ENCODE data around the gene OR2A42.
"Not testable (repeated sequence)": the region's sequence is repeated elsewhere in the genome, so short reads cannot be mapped to it uniquely, and the experiment has no call there.

Gene OR2A42

GRCh38 chr7:144193782-144194181 is 45.6 kb downstream of the OR2A42 start:
- not testable (repeated sequence) for H3K4me3 ChIP-seq (ENCODE audit: low read length); DNase-seq (ENCODE audit: low read depth, low spot score); H3K9me3 ChIP-seq (ENCODE audit: control insufficient read depth, insufficient read depth, low read length); H3K36me3 ChIP-seq (ENCODE audit: control insufficient read depth, insufficient read depth, low read length); H3K4me1 ChIP-seq (ENCODE audit: control insufficient read depth, insufficient read depth, low read length); H3K27ac ChIP-seq (ENCODE audit: low read length); H3K27me3 ChIP-seq (ENCODE audit: control insufficient read depth, insufficient read depth, low read length)
- whole genome bisulfite sequencing (ENCODE audit: insufficient coverage, insufficient read length), result no CpG with 5 or more reads among the region's 11 CpGs

DNA sequence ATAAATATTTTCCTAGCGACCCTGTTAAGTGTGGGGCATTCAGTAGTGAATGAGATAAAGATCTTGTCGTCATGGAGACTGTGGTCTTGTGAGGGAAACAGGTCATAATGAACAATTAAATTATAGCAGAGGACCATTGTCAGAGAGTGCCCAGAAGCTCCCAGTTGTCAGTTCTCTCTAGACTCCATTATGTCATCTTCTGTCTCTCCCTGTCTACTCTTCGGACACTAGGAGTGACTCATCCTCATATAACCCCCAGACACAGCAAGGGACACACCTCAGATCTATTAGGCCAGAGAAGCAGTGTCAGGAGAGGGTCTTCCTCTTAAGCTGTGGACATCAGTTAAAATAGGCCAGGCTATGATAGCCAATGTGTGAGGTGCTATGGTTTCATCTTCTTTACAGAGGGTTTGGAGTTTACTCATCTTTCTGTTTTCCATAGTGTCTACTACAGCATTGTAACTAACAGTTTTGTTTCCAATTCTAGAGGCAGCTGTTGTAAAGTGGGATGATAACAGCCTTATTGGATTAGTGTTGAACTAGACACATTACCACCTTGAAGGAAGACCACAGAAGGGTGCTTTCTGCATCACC is 50.7 kb downstream of the OR2A42 start:
- DNase-seq (ENCODE audit: low read depth, low spot score); H3K27me3 ChIP-seq (ENCODE audit: control insufficient read depth, insufficient read depth, low read length); H3K36me3 ChIP-seq (ENCODE audit: control insufficient read depth, insufficient read depth, low read length); H3K27ac ChIP-seq (ENCODE audit: low read length); H3K4me1 ChIP-seq (ENCODE audit: control insufficient read depth, insufficient read depth, low read length); H3K9me3 ChIP-seq (ENCODE audit: control insufficient read depth, insufficient read depth, low read length); H3K4me3 ChIP-seq (ENCODE audit: low read length): not testable (repeated sequence)
- WGBS (ENCODE audit: insufficient coverage, insufficient read length), result no CpG with 5 or more reads among the region's 3 CpGs

DNA sequence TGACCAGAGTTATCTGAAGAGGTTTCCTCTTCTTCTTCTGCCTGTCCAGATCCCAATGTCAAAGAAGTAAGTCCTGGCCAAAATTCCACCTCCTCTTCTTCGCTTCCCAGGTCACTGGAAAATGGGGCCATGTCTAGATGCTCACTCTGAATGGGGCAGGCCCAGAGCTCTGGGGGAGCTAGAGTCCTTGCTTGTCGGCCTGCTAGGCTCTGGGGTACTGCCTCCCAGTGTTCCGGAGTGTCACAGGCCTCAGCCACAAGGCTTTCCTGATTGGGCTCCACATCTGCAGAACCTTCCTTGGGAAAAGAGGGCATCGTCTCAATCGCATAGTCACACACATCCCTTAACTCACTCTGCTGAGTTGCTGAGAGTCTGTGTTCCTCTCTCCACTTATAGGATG is 51.6 kb downstream of the OR2A42 start:
- not testable (repeated sequence) for H3K4me3 ChIP-seq (ENCODE audit: low read length); DNase-seq (ENCODE audit: low read depth, low spot score); H3K4me1 ChIP-seq (ENCODE audit: control insufficient read depth, insufficient read depth, low read length); H3K27ac ChIP-seq (ENCODE audit: low read length); H3K27me3 ChIP-seq (ENCODE audit: control insufficient read depth, insufficient read depth, low read length); H3K9me3 ChIP-seq (ENCODE audit: control insufficient read depth, insufficient read depth, low read length); H3K36me3 ChIP-seq (ENCODE audit: control insufficient read depth, insufficient read depth, low read length)
- no CpG with 5 or more reads among the region's 5 CpGs for WGBS (ENCODE audit: insufficient coverage, insufficient read length)

GRCh38 chr7:144183166-144183565 is 56.2 kb downstream of the OR2A42 start, which contains the start of gene CTAGE4:
CTAGE4 (plus strand) TSS chr7:144183466; CDS start chr7:144183504, 38 bp downstream.
- WGBS (ENCODE audit: insufficient coverage, insufficient read length), result no CpG with 5 or more reads among the region's 19 CpGs
- not testable (repeated sequence) for H3K27me3 ChIP-seq (ENCODE audit: control insufficient read depth, insufficient read depth, low read length); DNase-seq (ENCODE audit: low read depth, low spot score); H3K9me3 ChIP-seq (ENCODE audit: control insufficient read depth, insufficient read depth, low read length); H3K36me3 ChIP-seq (ENCODE audit: control insufficient read depth, insufficient read depth, low read length); H3K27ac ChIP-seq (ENCODE audit: low read length); H3K4me3 ChIP-seq (ENCODE audit: low read length); H3K4me1 ChIP-seq (ENCODE audit: control insufficient read depth, insufficient read depth, low read length)

- H3K27me3 ChIP-seq (ENCODE audit: control insufficient read depth, insufficient read depth, low read length); H3K4me3 ChIP-seq (ENCODE audit: low read length); DNase-seq (ENCODE audit: low read depth, low spot score); H3K27ac ChIP-seq (ENCODE audit: low read length); H3K4me1 ChIP-seq (ENCODE audit: control insufficient read depth, insufficient read depth, low read length); H3K9me3 ChIP-seq (ENCODE audit: control insufficient read depth, insufficient read depth, low read length); H3K36me3 ChIP-seq (ENCODE audit: control insufficient read depth, insufficient read depth, low read length): not testable (repeated sequence)
- WGBS (ENCODE audit: insufficient coverage, insufficient read length), result no CpG with 5 or more reads among the region's 2 CpGs
Observed at GRCh38 chr7:144179165-144179479, 60.3 kb downstream of the OR2A42 start.

GRCh38 chr7:144178380-144179164 is 60.8 kb downstream of the OR2A42 start:
- no CpG with 5 or more reads among the region's 10 CpGs for WGBS (ENCODE audit: insufficient coverage, insufficient read length)
- H3K9me3 ChIP-seq (ENCODE audit: control insufficient read depth, insufficient read depth, low read length); H3K36me3 ChIP-seq (ENCODE audit: control insufficient read depth, insufficient read depth, low read length); H3K4me3 ChIP-seq (ENCODE audit: low read length); H3K27me3 ChIP-seq (ENCODE audit: control insufficient read depth, insufficient read depth, low read length); H3K4me1 ChIP-seq (ENCODE audit: control insufficient read depth, insufficient read depth, low read length); DNase-seq (ENCODE audit: low read depth, low spot score); H3K27ac ChIP-seq (ENCODE audit: low read length): not testable (repeated sequence)
